Adrenal gland (tissue), 12 donors: ENCODE results near the gene IGFL2. TPM values are rescaled to one million over a fixed set of nuclear protein-coding genes. Genes with fewer than 3 reads are reported as not detected.

Source experiments
- DNase-seq, 7 donors: peaks; one replicate each; pipeline ENCODE4 v3.0.0-alpha.2; 2019 to 2020
- H3K27ac ChIP-seq, 5 donors: fragments of 200-600 bp; sonication (generic) in 4 of 5; 1 replicate in 3 of 5; 2 replicates in 2 of 5; pipeline versions ENCODE4 v1.5.1 to v1.8.0; 2016 to 2020; ENCODE audit warnings: mild to moderate bottlenecking in 1 of 5
- H3K27me3 ChIP-seq: fragments of 200-600 bp; 2 replicates; pipeline ENCODE4 v1.8.0; 2021
- H3K36me3 ChIP-seq, 2 donors: fragments of 200-600 bp; replicated peaks in 1 of 2; 1 replicate in 1 of 2; 2 replicates in 1 of 2; pipeline versions ENCODE4 v1.5.1 to v1.8.0; 2018 to 2022
- H3K4me1 ChIP-seq, 2 donors: fragments of 200-600 bp; replicated peaks in 1 of 2; 1 replicate in 1 of 2; 2 replicates in 1 of 2; pipeline versions ENCODE4 v1.5.1 to v1.8.0; 2018 to 2021
- H3K4me3 ChIP-seq, 4 donors: fragments of 200-600 bp; sonication (generic) in 3 of 4; one replicate each; pipeline ENCODE4 v1.5.1; 2016 to 2018
- H3K9me3 ChIP-seq, 3 donors: fragments of 200-600 bp; sonication (generic) in 1 of 3; replicated peaks in 1 of 3; 1 replicate in 2 of 3; 2 replicates in 1 of 3; pipeline versions ENCODE4 v1.5.1 to v1.8.0; 2016 to 2021
- POLR2A ChIP-seq, 2 donors: fragments of 450-650 bp; IDR thresholded peaks; one replicate each; pipeline ENCODE4 v1.6.1; 2017; ENCODE audit warnings: antibody characterized with exemption in 2 of 2, mild to moderate bottlenecking in 2 of 2, moderate library complexity in 1 of 2
- WGBS, 4 donors: extraction: QIAGEN DNeasy Blood & Tissue Kit in 2 of 4; methylation state at CpG; one replicate each; pipeline versions ENCODE4 v1.1.5 to v1.1.7; 2013 to 2017; 5-methylcytosine and 5-hydroxymethylcytosine counted together
- intact Hi-C, 2 donors: fragments of 100-400 bp; cut with DNase I; formaldehyde crosslinking; loops; one replicate each; pipeline versions ENCODE4 v1.14.1 to v1.15.0; 2022 to 2023
- polyA plus RNA-seq, 3 donors: library from polyadenylated mRNA; stranded (reverse); fragments of 200-250 nt in 2 of 3; fragments of 350-450 nt in 1 of 3; fragmentation: Illumina TruSeq in 1 of 3; extraction: RNeasy Lipid Tissue Mini Kit (QIAGEN cat#74804) in 1 of 3; gene quantifications; one replicate each; pipeline ENCODE4 v1.2.3, GENCODE V29; 2013 to 2014
- total RNA-seq, 9 donors: library from RNA; depleted of rRNA in 4 of 9; stranded (reverse); fragments of >200 nt in 4 of 9; fragments of 120-200 nt in 1 of 9; fragmentation: NEBNext Ultra II Directional in 1 of 9; extraction: Animal tissue kit (Norgen Biotek cat#: 25700) in 1 of 9; gene quantifications; one replicate each; pipeline versions ENCODE4 v1.1.0 to v1.2.4, GENCODE V29; 2013 to 2023
- TF ChIP-seq, protein P1 (sequence below), 6 experiments: fragments of 450-650 bp in 4 of 6; fragments of 200-600 bp in 2 of 6; sonication (generic) in 1 of 6; IDR thresholded peaks; 1 replicate in 5 of 6; 2 replicates in 1 of 6; pipeline versions ENCODE4 v1.5.1 to v1.8.0; 2016 to 2021; ENCODE audit warnings: antibody characterized with exemption in 6 of 6, mild to moderate bottlenecking in 2 of 6, moderate library complexity in 1 of 6
- donor health status: healthy with polysubstance abuse.
- donor health status: Bipolar disorder and iron deficiency.
- donor health status: DM: yes; HTN: yes; CAD: no.
- donor health status: DM: no; HTN: no; CAD: no.
- donor health status: DM: no; HTN: no; CAD: no.
- donor health status: DM: yes; HTN: yes; CAD: no.

IGFL2 gene
- total and polyA plus RNA-seq, 12 donors, result 0.11 TPM; not detected in 11

DNA sequence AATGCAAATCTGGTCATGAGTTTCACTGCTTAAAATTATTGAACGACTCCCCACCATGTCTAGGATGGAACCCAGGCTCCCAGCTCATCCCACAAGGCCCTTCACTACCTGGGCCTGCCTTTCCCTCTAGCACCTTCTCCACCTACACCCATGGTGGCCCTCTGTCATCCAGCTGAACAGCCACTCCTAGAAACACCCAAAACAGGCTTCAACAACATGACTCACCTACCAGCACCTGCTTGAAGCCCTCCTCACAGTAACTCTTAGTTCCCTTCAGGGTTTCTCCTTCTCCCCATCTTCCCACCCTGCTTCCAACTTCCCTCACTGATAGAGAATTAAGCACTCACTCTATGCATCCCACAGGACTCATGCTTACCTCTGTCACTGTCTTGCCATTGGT lies 6.6 kb upstream of the IGFL2 start:
- peaks cover 3% of the 10 kb centered on the region for H3K27me3 ChIP-seq
- H3K4me1 ChIP-seq, result no peaks in the 10 kb centered on the region
- H3K36me3 ChIP-seq, result no peaks in the 10 kb centered on the region
- no peak overlapping the region for H3K27ac ChIP-seq
- TF ChIP-seq, protein P1, sequence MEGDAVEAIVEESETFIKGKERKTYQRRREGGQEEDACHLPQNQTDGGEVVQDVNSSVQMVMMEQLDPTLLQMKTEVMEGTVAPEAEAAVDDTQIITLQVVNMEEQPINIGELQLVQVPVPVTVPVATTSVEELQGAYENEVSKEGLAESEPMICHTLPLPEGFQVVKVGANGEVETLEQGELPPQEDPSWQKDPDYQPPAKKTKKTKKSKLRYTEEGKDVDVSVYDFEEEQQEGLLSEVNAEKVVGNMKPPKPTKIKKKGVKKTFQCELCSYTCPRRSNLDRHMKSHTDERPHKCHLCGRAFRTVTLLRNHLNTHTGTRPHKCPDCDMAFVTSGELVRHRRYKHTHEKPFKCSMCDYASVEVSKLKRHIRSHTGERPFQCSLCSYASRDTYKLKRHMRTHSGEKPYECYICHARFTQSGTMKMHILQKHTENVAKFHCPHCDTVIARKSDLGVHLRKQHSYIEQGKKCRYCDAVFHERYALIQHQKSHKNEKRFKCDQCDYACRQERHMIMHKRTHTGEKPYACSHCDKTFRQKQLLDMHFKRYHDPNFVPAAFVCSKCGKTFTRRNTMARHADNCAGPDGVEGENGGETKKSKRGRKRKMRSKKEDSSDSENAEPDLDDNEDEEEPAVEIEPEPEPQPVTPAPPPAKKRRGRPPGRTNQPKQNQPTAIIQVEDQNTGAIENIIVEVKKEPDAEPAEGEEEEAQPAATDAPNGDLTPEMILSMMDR (IDR thresholded peaks at IDR 0.05), result no peak
- no peak for TF ChIP-seq POLR2A (IDR thresholded peaks at IDR 0.05)
- H3K9me3 ChIP-seq, result peaks cover 0 to 5% (median 0%) of the 10 kb centered on the region in 3 donors
- 43 to 80% (median 60%) methylated on average over 1 of the region's 1 CpG for WGBS, 4 donors
- intact Hi-C loops, result no loop called here
- no peak for DNase-seq
- H3K4me3 ChIP-seq, result no peak overlapping the region

DNA sequence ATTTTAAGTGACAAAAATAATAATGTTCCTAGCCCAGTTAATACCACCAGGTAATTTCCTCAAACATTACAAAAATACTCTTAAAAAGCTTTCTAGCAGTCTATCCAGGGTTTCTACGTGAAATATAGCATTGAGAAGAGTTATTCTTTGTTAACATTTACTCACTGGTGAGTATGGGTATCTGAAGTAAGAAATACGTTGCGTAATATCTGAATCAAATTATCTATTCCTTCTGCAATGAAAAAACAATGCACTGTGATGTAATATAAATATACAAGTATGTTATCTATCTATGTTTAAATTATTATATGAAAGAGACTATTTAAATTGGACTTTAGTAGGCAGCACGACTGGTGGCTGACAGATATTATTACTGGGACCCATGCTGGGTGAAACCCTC lies 5.7 kb upstream of the IGFL2 start:
- Histone ChIP-seq H3K27me3 (peaks cover 3% of the 10 kb centered on the region), H3K4me3 (no peak overlapping the region), H3K27ac (no peak overlapping the region), H3K4me1 (no peaks in the 10 kb centered on the region), H3K36me3 (no peaks in the 10 kb centered on the region), H3K9me3 (peaks cover 0 to 5% (median 0%) of the 10 kb centered on the region in 3 donors)
- WGBS, 4 donors, result 66 to 73% (median 68%) methylated on average over 4 of the region's 4 CpGs
- DNase-seq, result no peak
- TF ChIP-seq, protein P1 (IDR thresholded peaks at IDR 0.05), result no peak
- no peak for TF ChIP-seq POLR2A (IDR thresholded peaks at IDR 0.05)
- intact Hi-C loops, result no loop called here

DNA sequence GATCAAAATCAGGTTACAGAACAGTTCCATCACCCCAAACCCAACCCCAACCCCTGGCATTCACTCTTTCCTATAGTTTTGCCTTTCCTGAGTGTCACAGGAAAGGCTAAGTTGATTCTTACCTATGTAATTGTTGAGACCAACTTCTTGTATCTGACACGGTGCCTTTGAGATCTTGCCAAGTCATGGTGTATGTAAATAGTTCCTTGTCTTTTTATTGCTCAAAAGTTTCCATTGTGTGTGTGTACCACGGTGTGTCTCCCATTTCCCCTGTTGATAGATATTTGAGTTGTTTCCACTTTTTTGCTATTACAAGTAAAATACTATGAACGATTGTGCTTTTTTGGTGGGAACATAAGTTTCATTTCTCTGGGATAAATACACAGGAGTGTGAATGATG lies 3.3 kb upstream of the IGFL2 start:
- 64 to 70% (median 67%) methylated on average over 3 of the region's 3 CpGs for WGBS, 4 donors
- Histone ChIP-seq H3K27ac (no peak overlapping the region), H3K27me3 (no peaks in the 10 kb centered on the region), H3K4me1 (no peaks in the 10 kb centered on the region), H3K4me3 (no peak overlapping the region), H3K36me3 (no peaks in the 10 kb centered on the region), H3K9me3 (peaks cover 0 to 5% (median 0%) of the 10 kb centered on the region in 3 donors)
- DNase-seq, result no peak
- intact Hi-C loops, result no loop called here
- TF ChIP-seq POLR2A (IDR thresholded peaks at IDR 0.05), result no peak
- TF ChIP-seq, protein P1 (IDR thresholded peaks at IDR 0.05), result no peak

DNA sequence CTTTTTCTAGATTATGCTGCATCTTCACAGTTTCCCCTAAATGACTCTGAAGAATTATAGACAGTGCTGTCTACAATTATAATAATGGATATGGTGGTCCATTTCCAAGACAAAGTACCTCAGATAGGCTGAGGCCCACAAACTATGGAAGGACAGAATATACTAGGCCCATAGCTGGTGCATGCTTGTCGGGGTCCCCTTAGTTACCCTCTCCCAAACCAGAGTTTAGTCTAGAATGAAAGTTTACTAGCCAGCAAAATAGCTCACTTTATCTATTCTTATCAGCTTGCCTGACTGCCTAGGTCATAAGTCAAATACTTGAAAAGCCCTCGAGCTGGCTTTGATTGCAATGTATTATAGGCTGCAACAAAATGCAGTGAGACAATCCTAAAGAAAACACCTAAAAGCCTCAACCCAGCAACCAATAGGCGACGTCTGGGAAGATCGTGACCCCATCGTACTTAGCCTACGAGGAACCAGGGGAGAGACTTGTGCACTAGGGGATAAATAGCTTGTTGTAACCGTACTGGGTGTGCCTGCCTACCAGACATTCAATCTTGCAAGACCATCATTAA lies 785 bp upstream of the IGFL2 start:
- no peaks in the 10 kb centered on the region for H3K36me3 ChIP-seq
- no peak for TF ChIP-seq POLR2A (IDR thresholded peaks at IDR 0.05)
- TF ChIP-seq, protein P1 (IDR thresholded peaks at IDR 0.05), result no peak
- H3K4me1 ChIP-seq, result no peaks in the 10 kb centered on the region
- no peak for DNase-seq
- H3K4me3 ChIP-seq, result no peak overlapping the region
- WGBS, 4 donors, result 64 to 83% (median 70%) methylated on average over 8 of the region's 8 CpGs
- intact Hi-C loops, result no loop called here
- H3K9me3 ChIP-seq, result peaks cover 0 to 5% (median 0%) of the 10 kb centered on the region in 3 donors
- peaks cover 9% of the 10 kb centered on the region for H3K27me3 ChIP-seq
- H3K27ac ChIP-seq, result no peak overlapping the region
